A549 (cell line): ENCODE results near the gene PVALEF. TPM values are rescaled to one million over a fixed set of nuclear protein-coding genes. Genes with fewer than 3 reads are reported as not detected.

ENCODE experiments used
- ATAC-seq, 2 experiments: fragments of 200-7000 bp in 1 of 2; fragments of >200 bp in 1 of 2; cut with Nextera tagmentation in 1 of 2; cut with Tn5 transposase in 1 of 2; 3 replicates each; pipeline versions ENCODE4 v1.8.0 to v1.9.1; 2018 to 2020; ENCODE audit warnings: mild to moderate bottlenecking in 1 of 2, moderate library complexity in 1 of 2
- CTCF ChIA-PET: fragments of 300-600 bp; sonication (Branson Sonifier 250); formaldehyde crosslinking; extraction: SDS; loops from one replicate; lab custom pipeline; 2021; ENCODE audit warnings: antibody characterized with exemption, inconsistent platforms; lab: Yijun Ruan, JAX
- POLR2A ChIA-PET: fragments of 350-600 bp; formaldehyde crosslinking; extraction: SDS; loops from one replicate; lab custom pipeline; 2021; ENCODE audit warnings: antibody characterized with exemption, inconsistent platforms; lab: Yijun Ruan, JAX
- DNase-seq, 2 experiments: peaks; one replicate each; pipeline versions ENCODE4 v3.0.0 to v3.0.0-alpha.2; 2011 to 2016; ENCODE audit warnings: low read depth in 1 of 2, low spot score in 1 of 2
- FAIRE-seq: peaks from 2 replicates; lab custom pipeline; 2011; peaks lifted over from hg19 to GRCh38; lab: Jason Lieb, UNC
- H3K27ac ChIP-seq, 2 experiments: fragments of >200 bp; sonication (Bioruptor Twin); formaldehyde crosslinking; 3 replicates each; pipeline ENCODE4 v1.5.1; 2016 to 2017
- H3K4me1 ChIP-seq: fragments of >200 bp; sonication (Bioruptor Twin); formaldehyde crosslinking; 3 replicates; pipeline ENCODE4 v1.6.1; 2016
- H3K4me2 ChIP-seq: fragments of >200 bp; sonication (Bioruptor Twin); formaldehyde crosslinking; 3 replicates; pipeline ENCODE4 v1.6.1; 2016
- H3K4me3 ChIP-seq: fragments of >200 bp; sonication (Bioruptor Twin); formaldehyde crosslinking; 3 replicates; pipeline ENCODE4 v1.5.1; 2016
- H3K9me3 ChIP-seq: fragments of >200 bp; sonication (Bioruptor Twin); formaldehyde crosslinking; 3 replicates; pipeline ENCODE4 v1.6.1; 2016
- ATOH8 ChIP-seq: fragments of 250-450 bp; sonication (Bioruptor Pico); IDR thresholded peaks from 2 replicates; pipeline ENCODE4 v1.5.0; 2020; ENCODE audit warnings: low read depth, mild to moderate bottlenecking, moderate library complexity
- BCL3 ChIP-seq: fragments of >200 bp; sonication (Bioruptor Twin); formaldehyde crosslinking; IDR thresholded peaks from 3 replicates; pipeline ENCODE4 v1.6.1; 2016
- CHD2 ChIP-seq: fragments of 150-350 bp; IDR thresholded peaks from 2 replicates; pipeline ENCODE4 v1.6.1; 2014; ENCODE audit warnings: low read length; ENCODE audit not compliant: partially characterized antibody
- CTCF ChIP-seq: fragments of >200 bp; sonication (Bioruptor Twin); formaldehyde crosslinking; IDR thresholded peaks from 3 replicates; pipeline ENCODE4 v1.5.1; 2016
- E2F6 ChIP-seq: IDR thresholded peaks from 2 replicates; pipeline ENCODE4 v1.6.1; 2012; ENCODE audit warnings: low read depth, borderline replicate concordance
- HEYL ChIP-seq: fragments of 250-450 bp; sonication (Bioruptor Pico); IDR thresholded peaks from 2 replicates; pipeline ENCODE4 v1.8.0; 2021; ENCODE audit warnings: mild to moderate bottlenecking, moderate library complexity
- KDM1A ChIP-seq: fragments of 200-600 bp; sonication (generic); IDR thresholded peaks from 2 replicates; pipeline ENCODE4 v1.6.1; 2016; ENCODE audit warnings: low read depth, mild to moderate bottlenecking
- MAZ ChIP-seq: fragments of 150-350 bp; IDR thresholded peaks from 2 replicates; pipeline ENCODE4 v1.6.1; 2014; ENCODE audit warnings: antibody characterized with exemption, low read depth, low read length, borderline replicate concordance
- NFE2L2 ChIP-seq: fragments of 150-350 bp; conservative IDR thresholded peaks from 2 replicates; pipeline ENCODE4 v1.6.1; 2014; ENCODE audit warnings: low read length
- NR3C1 ChIP-seq: fragments of >200 bp; sonication (Bioruptor Twin); formaldehyde crosslinking; IDR thresholded peaks from 3 replicates; pipeline ENCODE4 v1.6.1; 2017
- PBX3 ChIP-seq: IDR thresholded peaks from 2 replicates; pipeline ENCODE4 v1.6.1; 2012
- PHF8 ChIP-seq: fragments of 200-600 bp; sonication (generic); IDR thresholded peaks from 2 replicates; pipeline ENCODE4 v1.6.1; 2016; ENCODE audit warnings: low read depth, mild to moderate bottlenecking, antibody characterized with exemption, moderate library complexity, borderline replicate concordance
- ZC3H11A ChIP-seq: fragments of 450-650 bp; IDR thresholded peaks from 2 replicates; pipeline ENCODE4 v1.6.1; 2014; ENCODE audit warnings: antibody characterized with exemption, mild to moderate bottlenecking
- WGBS: methylation state at CpG from one replicate; pipeline ENCODE4 v1.1.6; 2017; ENCODE audit errors: missing lambda C conversion rate; 5-methylcytosine and 5-hydroxymethylcytosine counted together
- polyA plus RNA-seq, 4 experiments: library from polyadenylated mRNA; depleted of rRNA in 3 of 4; stranded (reverse); fragments of >200 nt; fragmentation: RNase III in 1 of 4; extraction: RNeasy Plus Mini Kit Qiagen cat#74134 plus additional on column Dnase treatment in 1 of 4; gene quantifications; 2 replicates in 3 of 4; 3 replicates in 1 of 4; pipeline ENCODE4 v1.2.3, GENCODE V29; 2011 to 2017

The PVALEF gene
- polyA plus RNA-seq, 2 of the 4 experiments (the other 2 are of a cell fraction) = not detected

- no peak for TF ChIP-seq ATOH8 (CRISPR knock-in tag)
- TF ChIP-seq CTCF = no peak
- TF ChIP-seq ZC3H11A = no peak
These were observed 7.9 kb downstream of the PVALEF start (continued) for GRCh38 chr17:81173052-81173761.

- DNase-seq (no peak), ATAC-seq (no peak), FAIRE-seq (peak; percentile 56)
- Histone ChIP-seq H3K27ac (no peak overlapping the region), H3K4me1 (no peaks in the 10 kb centered on the region), H3K4me3 (no peak overlapping the region), H3K4me2 (no peak overlapping the region), H3K9me3 (peaks cover 3% of the 10 kb centered on the region; the same call in 1 of the 3 replicates)
- ChIA-PET POLR2A (no interaction called here), CTCF (interaction anchor here (1.0 to 1.7 kb wide), 3 partner anchors 22 to 31 kb away, joined by 3 to 10 read pairs (median 6); no protein-coding TSS in a partner anchor)
- 90% methylated on average over 1 of the region's 1 CpG for WGBS
- TF ChIP-seq ATOH8 (CRISPR knock-in tag) (no peak), CTCF (no peak), KDM1A (no peak), E2F6 (no peak), PHF8 (no peak), NFE2L2 (no peak), MAZ (no peak)
These were observed 8.5 kb downstream of the PVALEF start for GRCh38 chr17:81173762-81174155.

GRCh38 chr17:81176666-81177065, 11.4 kb downstream of the PVALEF start:
- H3K27ac ChIP-seq = no peak overlapping the region
- no peaks in the 10 kb centered on the region for H3K4me1 ChIP-seq
- TF ChIP-seq NR3C1 = no peak
- TF ChIP-seq KDM1A = no peak
- TF ChIP-seq PBX3 = no peak
- TF ChIP-seq BCL3 = no peak
- no peak for TF ChIP-seq HEYL (CRISPR knock-in tag)
- no peak for TF ChIP-seq CHD2
- TF ChIP-seq, all 56 proteins: peak for 0
- ChIA-PET CTCF (interaction anchor here (0.6 to 1.4 kb wide), 5 partner anchors 24 to 657 kb away, joined by 3 to 4 read pairs (median 3); partner anchors contain the start of gene MCRIP1), POLR2A (no interaction called here)
- DNase-seq (peak in 1 of 2 experiments; percentile 31), ATAC-seq (no peak), FAIRE-seq (no peak)
- Histone ChIP-seq H3K4me3 (no peak overlapping the region), H3K4me2 (no peak overlapping the region), H3K9me3 (peaks cover 3% of the 10 kb centered on the region; the same call in 1 of the 3 replicates)
- 88% methylated on average over 7 of the region's 7 CpGs for WGBS
